HCT116 (cell line): ENCODE data around the gene RGS18.

Experiments
- CEBPB ChIP-seq: IDR thresholded peaks from 2 replicates; pipeline ENCODE4 v1.6.1; 2012; ENCODE audit warnings: low read depth
- EZH2 ChIP-seq: fragments of 200-600 bp; sonication (generic); IDR thresholded peaks from 2 replicates; pipeline ENCODE4 v1.6.1; 2017; ENCODE audit warnings: antibody characterized with exemption, mixed run types
- EZH2phosphoT487 ChIP-seq: fragments of 200-600 bp; IDR thresholded peaks from 2 replicates; pipeline ENCODE4 v1.6.1; 2018; ENCODE audit warnings: antibody characterized with exemption, borderline replicate concordance
- FOSL1 ChIP-seq: IDR thresholded peaks from 2 replicates; pipeline ENCODE4 v1.6.1; 2012; ENCODE audit warnings: low read depth
- POLR2A ChIP-seq: IDR thresholded peaks from 2 replicates; pipeline ENCODE4 v1.7.0; 2011; ENCODE audit warnings: borderline replicate concordance; ENCODE audit not compliant: insufficient read depth, insufficient read length; ENCODE audit errors: extremely low read depth
- POLR2AphosphoS5 ChIP-seq: IDR thresholded peaks from 2 replicates; pipeline ENCODE4 v1.6.1; 2011; ENCODE audit warnings: mild to moderate bottlenecking, low read depth, low read length, moderate library complexity
- YY1 ChIP-seq: IDR thresholded peaks from 2 replicates; pipeline ENCODE4 v1.6.1; 2011; ENCODE audit warnings: low read length, low read depth, moderate library complexity, mild to moderate bottlenecking; ENCODE audit not compliant: insufficient replicate concordance; ENCODE audit errors: extremely low read depth
- ZNF274 ChIP-seq: fragments of 200-500 bp; sonication (Bioruptor generic); IDR thresholded peaks from 2 replicates; pipeline ENCODE4 v1.6.1; 2014; ENCODE audit warnings: mild to moderate bottlenecking, low read depth, low read length, inconsistent platforms
- TF ChIP-seq, protein P1 (sequence below): IDR thresholded peaks from 2 replicates; pipeline ENCODE4 v1.6.1; 2012; ENCODE audit warnings: low read depth
- TF ChIP-seq, protein P2 (sequence below), 3 experiments: fragments of 200-600 bp in 1 of 3; sonication (generic) in 1 of 3; IDR thresholded peaks in 2 of 3; conservative IDR thresholded peaks in 1 of 3; 2 replicates each; pipeline ENCODE4 v1.5.1; 2012 to 2017; ENCODE audit warnings: low read depth in 2 of 3, low read length in 2 of 3, antibody characterized with exemption in 1 of 3, borderline replicate concordance in 1 of 3, control low read depth in 1 of 3, mild to moderate bottlenecking in 1 of 3, mixed read lengths in 1 of 3, mixed run types in 1 of 3, moderate library complexity in 1 of 3; ENCODE audit not compliant: insufficient read depth in 1 of 3
- TF ChIP-seq, protein P3 (sequence below): IDR thresholded peaks from 2 replicates; pipeline ENCODE4 v1.6.1; 2012

- TF ChIP-seq ZNF274 (no peak), POLR2AphosphoS5 (no peak), YY1 (no peak), FOSL1 (no peak), POLR2A (no peak), CEBPB (no peak), EZH2 (no peak), EZH2phosphoT487 (no peak)
- TF ChIP-seq, protein P1, sequence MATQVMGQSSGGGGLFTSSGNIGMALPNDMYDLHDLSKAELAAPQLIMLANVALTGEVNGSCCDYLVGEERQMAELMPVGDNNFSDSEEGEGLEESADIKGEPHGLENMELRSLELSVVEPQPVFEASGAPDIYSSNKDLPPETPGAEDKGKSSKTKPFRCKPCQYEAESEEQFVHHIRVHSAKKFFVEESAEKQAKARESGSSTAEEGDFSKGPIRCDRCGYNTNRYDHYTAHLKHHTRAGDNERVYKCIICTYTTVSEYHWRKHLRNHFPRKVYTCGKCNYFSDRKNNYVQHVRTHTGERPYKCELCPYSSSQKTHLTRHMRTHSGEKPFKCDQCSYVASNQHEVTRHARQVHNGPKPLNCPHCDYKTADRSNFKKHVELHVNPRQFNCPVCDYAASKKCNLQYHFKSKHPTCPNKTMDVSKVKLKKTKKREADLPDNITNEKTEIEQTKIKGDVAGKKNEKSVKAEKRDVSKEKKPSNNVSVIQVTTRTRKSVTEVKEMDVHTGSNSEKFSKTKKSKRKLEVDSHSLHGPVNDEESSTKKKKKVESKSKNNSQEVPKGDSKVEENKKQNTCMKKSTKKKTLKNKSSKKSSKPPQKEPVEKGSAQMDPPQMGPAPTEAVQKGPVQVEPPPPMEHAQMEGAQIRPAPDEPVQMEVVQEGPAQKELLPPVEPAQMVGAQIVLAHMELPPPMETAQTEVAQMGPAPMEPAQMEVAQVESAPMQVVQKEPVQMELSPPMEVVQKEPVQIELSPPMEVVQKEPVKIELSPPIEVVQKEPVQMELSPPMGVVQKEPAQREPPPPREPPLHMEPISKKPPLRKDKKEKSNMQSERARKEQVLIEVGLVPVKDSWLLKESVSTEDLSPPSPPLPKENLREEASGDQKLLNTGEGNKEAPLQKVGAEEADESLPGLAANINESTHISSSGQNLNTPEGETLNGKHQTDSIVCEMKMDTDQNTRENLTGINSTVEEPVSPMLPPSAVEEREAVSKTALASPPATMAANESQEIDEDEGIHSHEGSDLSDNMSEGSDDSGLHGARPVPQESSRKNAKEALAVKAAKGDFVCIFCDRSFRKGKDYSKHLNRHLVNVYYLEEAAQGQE = no peak
- TF ChIP-seq, protein P2, sequence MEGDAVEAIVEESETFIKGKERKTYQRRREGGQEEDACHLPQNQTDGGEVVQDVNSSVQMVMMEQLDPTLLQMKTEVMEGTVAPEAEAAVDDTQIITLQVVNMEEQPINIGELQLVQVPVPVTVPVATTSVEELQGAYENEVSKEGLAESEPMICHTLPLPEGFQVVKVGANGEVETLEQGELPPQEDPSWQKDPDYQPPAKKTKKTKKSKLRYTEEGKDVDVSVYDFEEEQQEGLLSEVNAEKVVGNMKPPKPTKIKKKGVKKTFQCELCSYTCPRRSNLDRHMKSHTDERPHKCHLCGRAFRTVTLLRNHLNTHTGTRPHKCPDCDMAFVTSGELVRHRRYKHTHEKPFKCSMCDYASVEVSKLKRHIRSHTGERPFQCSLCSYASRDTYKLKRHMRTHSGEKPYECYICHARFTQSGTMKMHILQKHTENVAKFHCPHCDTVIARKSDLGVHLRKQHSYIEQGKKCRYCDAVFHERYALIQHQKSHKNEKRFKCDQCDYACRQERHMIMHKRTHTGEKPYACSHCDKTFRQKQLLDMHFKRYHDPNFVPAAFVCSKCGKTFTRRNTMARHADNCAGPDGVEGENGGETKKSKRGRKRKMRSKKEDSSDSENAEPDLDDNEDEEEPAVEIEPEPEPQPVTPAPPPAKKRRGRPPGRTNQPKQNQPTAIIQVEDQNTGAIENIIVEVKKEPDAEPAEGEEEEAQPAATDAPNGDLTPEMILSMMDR (IDR thresholded peaks at IDR 0.05 in 2 of 3, conservative IDR thresholded peaks at IDR 0.05 in 1 of 3; ENCODE audit: borderline replicate concordance in 1 of 3, insufficient read depth in 1 of 3, low read depth in 2 of 3, low read length in 2 of 3) = no peak
- TF ChIP-seq, protein P3, sequence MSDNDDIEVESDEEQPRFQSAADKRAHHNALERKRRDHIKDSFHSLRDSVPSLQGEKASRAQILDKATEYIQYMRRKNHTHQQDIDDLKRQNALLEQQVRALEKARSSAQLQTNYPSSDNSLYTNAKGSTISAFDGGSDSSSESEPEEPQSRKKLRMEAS = no peak
These were observed 1.2 kb upstream of the RGS18 start for GRCh38 chr1:192157067-192157466.
